ENCODE results near the gene TSC1. TPM values are rescaled to one million over a fixed set of nuclear protein-coding genes. Genes with fewer than 3 reads are reported as not detected.
A peak's percentile ranks its signal among the peaks of the same experiment; 100 is the strongest.

The TSC1 gene
- total and polyA plus RNA-seq, 2 experiments from 2014 or later, result 18.8 to 22.4 TPM

GRCh38 chr9:132943651-132944293, 644 bp downstream of the TSC1 start:
- Histone ChIP-seq H3F3A (ENCODE audit: insufficient read depth) (no peaks in the 10 kb centered on the region), H2AFZ (peak overlapping the region; percentile 82), H3K27me3 (replicated peaks; ENCODE audit: insufficient read depth) (no peaks in the 10 kb centered on the region), H3K36me3 (ENCODE audit: low read depth) (no peaks in the 10 kb centered on the region), H3K27ac (peak overlapping the region; percentile 97), H4K20me1 (ENCODE audit: insufficient read depth) (no peaks in the 10 kb centered on the region), H3K9me2 (ENCODE audit: insufficient read depth) (no peaks in the 10 kb centered on the region), H3K9me3 (ENCODE audit: low read depth) (no peaks in the 10 kb centered on the region), H3K9ac (peak overlapping the region; percentile 98), H3K4me3 (peak overlapping the region; percentile 98), H3K4me1 (ENCODE audit: insufficient read depth) (peaks cover 21% of the 10 kb centered on the region), H3K4me2 (ENCODE audit: unreplicated experiment) (peak overlapping the region; percentile 83), H3K79me2 (ENCODE audit: insufficient read depth) (peaks cover 57% of the 10 kb centered on the region)
- 2% methylated on average over 15 to 25 of the region's 25 CpGs for WGBS, 2 experiments (ENCODE audit: low coverage in 1 of 2, low lambda C conversion rate in 2 of 2, missing lambda C conversion rate in 2 of 2)
- DNase-seq, result peak; percentile 39
- in situ Hi-C loops (cut with MboI), result no loop called here
- TF ChIP-seq EZH2 (IDR thresholded peaks at IDR 0.05; ENCODE audit: insufficient read depth, poor library complexity, severe bottlenecking) (no peak), EZH2phosphoT487 (IDR thresholded peaks at IDR 0.05; ENCODE audit: insufficient read depth, low read depth) (no peak)

GRCh38 chr9:132942541-132943182, 1.8 kb downstream of the TSC1 start:
- Histone ChIP-seq H3K4me3 (peak overlapping the region; percentile 98), H3K9ac (peak overlapping the region; percentile 98)

GRCh38 chr9:132939169-132939568, 5.2 kb downstream of the TSC1 start:
- Histone ChIP-seq H3F3A (ENCODE audit: insufficient read depth) (no peaks in the 10 kb centered on the region), H3K36me3 (ENCODE audit: low read depth) (peaks cover 2% of the 10 kb centered on the region; the same call in 1 of the 2 replicates), H3K9ac (no peak overlapping the region), H3K9me3 (ENCODE audit: low read depth) (no peaks in the 10 kb centered on the region), H3K4me1 (ENCODE audit: insufficient read depth) (peaks cover 21% of the 10 kb centered on the region; the same call in 1 of the 2 replicates), H3K27ac (no peak overlapping the region), H4K20me1 (ENCODE audit: insufficient read depth) (no peaks in the 10 kb centered on the region), H3K27me3 (replicated peaks; ENCODE audit: insufficient read depth) (no peaks in the 10 kb centered on the region), H3K9me2 (ENCODE audit: insufficient read depth) (no peaks in the 10 kb centered on the region), H3K4me2 (ENCODE audit: unreplicated experiment) (no peak overlapping the region), H3K4me3 (no peak overlapping the region), H3K79me2 (ENCODE audit: insufficient read depth) (peaks cover 100% of the 10 kb centered on the region), H2AFZ (no peak overlapping the region)
- DNase-seq, result no peak
- WGBS, 2 experiments (ENCODE audit: low coverage in 1 of 2, low lambda C conversion rate in 2 of 2, missing lambda C conversion rate in 2 of 2), result 68 to 72% methylated on average over 1 of the region's 1 CpG
- no peak for TF ChIP-seq EZH2 (IDR thresholded peaks at IDR 0.05; ENCODE audit: insufficient read depth, poor library complexity, severe bottlenecking)
- TF ChIP-seq EZH2phosphoT487 (IDR thresholded peaks at IDR 0.05; ENCODE audit: insufficient read depth, low read depth), result no peak
- in situ Hi-C loops (cut with MboI), result no loop called here

More at GRCh38 chr9:132942541-132943182, 1.8 kb downstream of the TSC1 start:
- no peaks in the 10 kb centered on the region for H4K20me1 ChIP-seq (ENCODE audit: insufficient read depth)
- H2AFZ ChIP-seq, result no peak overlapping the region
- H3K9me2 ChIP-seq (ENCODE audit: insufficient read depth), result no peaks in the 10 kb centered on the region
- no peaks in the 10 kb centered on the region for H3K27me3 ChIP-seq (replicated peaks; ENCODE audit: insufficient read depth)
- peak; percentile 35 for DNase-seq
- peaks cover 21% of the 10 kb centered on the region for H3K4me1 ChIP-seq (ENCODE audit: insufficient read depth)
- no peaks in the 10 kb centered on the region for H3K36me3 ChIP-seq (ENCODE audit: low read depth)
- peak overlapping the region; percentile 83 for H3K4me2 ChIP-seq (ENCODE audit: unreplicated experiment)
- WGBS, 2 experiments (ENCODE audit: low coverage in 1 of 2, low lambda C conversion rate in 2 of 2, missing lambda C conversion rate in 2 of 2), result 19 to 25% methylated on average over 5 of the region's 5 CpGs
- no peaks in the 10 kb centered on the region for H3F3A ChIP-seq (ENCODE audit: insufficient read depth)
- TF ChIP-seq EZH2 (IDR thresholded peaks at IDR 0.05; ENCODE audit: insufficient read depth, poor library complexity, severe bottlenecking), result no peak
- TF ChIP-seq EZH2phosphoT487 (IDR thresholded peaks at IDR 0.05; ENCODE audit: insufficient read depth, low read depth), result no peak
- in situ Hi-C loops (cut with MboI), result no loop called here
- H3K79me2 ChIP-seq (ENCODE audit: insufficient read depth), result peaks cover 68% of the 10 kb centered on the region
- H3K9me3 ChIP-seq (ENCODE audit: low read depth), result no peaks in the 10 kb centered on the region
- peak overlapping the region; percentile 4; the same call in 1 of the 2 replicates for H3K27ac ChIP-seq

- H3K9ac ChIP-seq, result no peak overlapping the region
- H3K9me3 ChIP-seq (ENCODE audit: low read depth), result no peaks in the 10 kb centered on the region
- TF ChIP-seq EZH2phosphoT487 (IDR thresholded peaks at IDR 0.05; ENCODE audit: insufficient read depth, low read depth), result no peak
- no peak for TF ChIP-seq EZH2 (IDR thresholded peaks at IDR 0.05; ENCODE audit: insufficient read depth, poor library complexity, severe bottlenecking)
- H4K20me1 ChIP-seq (ENCODE audit: insufficient read depth), result no peaks in the 10 kb centered on the region
- in situ Hi-C loops (cut with MboI), result no loop called here
- DNase-seq, result peak; percentile 16
- H3K27me3 ChIP-seq (replicated peaks; ENCODE audit: insufficient read depth), result no peaks in the 10 kb centered on the region
- peaks cover 100% of the 10 kb centered on the region for H3K79me2 ChIP-seq (ENCODE audit: insufficient read depth)
- no peaks in the 10 kb centered on the region for H3K9me2 ChIP-seq (ENCODE audit: insufficient read depth)
- H3K27ac ChIP-seq, result no peak overlapping the region
- H3K4me2 ChIP-seq (ENCODE audit: unreplicated experiment), result no peak overlapping the region
- 0 out of 2 replicates have a peak, but pooled peaks cover 11% of the 10 kb centered on the region for H3K4me1 ChIP-seq (ENCODE audit: insufficient read depth)
- peaks cover 6% of the 10 kb centered on the region; the same call in 1 of the 2 replicates for H3K36me3 ChIP-seq (ENCODE audit: low read depth)
- H3F3A ChIP-seq (ENCODE audit: insufficient read depth), result no peaks in the 10 kb centered on the region
- 93 to 95% methylated on average over 7 of the region's 7 CpGs for WGBS, 2 experiments (ENCODE audit: low coverage in 1 of 2, low lambda C conversion rate in 2 of 2, missing lambda C conversion rate in 2 of 2)
- H3K4me3 ChIP-seq, result no peak overlapping the region
- no peak overlapping the region for H2AFZ ChIP-seq
Observed at GRCh38 chr9:132937463-132937901, 6.9 kb downstream of the TSC1 start.

All from GM23248 (cell line).